HG03469 (cell line): ENCODE measurements around the gene MRPL49.
"Not testable (repeated sequence)": the region's sequence is repeated elsewhere in the genome, so short reads cannot be mapped to it uniquely, and the experiment has no call there.

Source experiments
- ATAC-seq: cut with Tn5 transposase; IDR thresholded peaks from one replicate; pipeline ENCODE4 v1.9.1; 2021; ENCODE audit warnings: mild to moderate bottlenecking, moderate library complexity, moderate number of reproducible peaks; ENCODE audit not compliant: unreplicated experiment

The MRPL49 gene

GRCh38 chr11:65132238-65132987 is 10.3 kb downstream of the MRPL49 start:
- no peak for ATAC-seq

GRCh38 chr11:65132988-65133700 is 11.0 kb downstream of the MRPL49 start:
- no peak for ATAC-seq

GRCh38 chr11:65133724-65134123 is 11.6 kb downstream of the MRPL49 start:
- no peak for ATAC-seq

GRCh38 chr11:65134240-65134951 is 12.3 kb downstream of the MRPL49 start, which contains the start of gene SYVN1:
Gene SYVN1, minus strand, starts transcription at chr11:65134519. Its CDS starts 918 bp downstream, at chr11:65133601.
- peak; percentile 32 for ATAC-seq

GRCh38 chr11:65134952-65135632 is 13.0 kb downstream of the MRPL49 start:
- ATAC-seq, result peak; percentile 44

GRCh38 chr11:65135633-65136145 is 13.6 kb downstream of the MRPL49 start:
- no peak for ATAC-seq

- no peak for ATAC-seq
These were observed 14.5 kb downstream of the MRPL49 start for GRCh38 chr11:65136515-65137096.

- no peak for ATAC-seq
These were observed 19.9 kb downstream of the MRPL49 start for GRCh38 chr11:65141896-65142494.

- ATAC-seq, result no peak
These were observed 25.4 kb downstream of the MRPL49 start for GRCh38 chr11:65147352-65148075.

GRCh38 chr11:65148657-65149056 is 26.5 kb downstream of the MRPL49 start:
- ATAC-seq, result no peak

GRCh38 chr11:65150131-65150508 is 28.0 kb downstream of the MRPL49 start:
- ATAC-seq, result not testable (repeated sequence)

GRCh38 chr11:65150509-65151299 is 28.6 kb downstream of the MRPL49 start:
- ATAC-seq, result no peak

GRCh38 chr11:65151331-65151899 is 29.3 kb downstream of the MRPL49 start:
- no peak for ATAC-seq

GRCh38 chr11:65152122-65152521 is 30.0 kb downstream of the MRPL49 start:
- ATAC-seq, result no peak

- no peak for ATAC-seq
These were observed 34.1 kb downstream of the MRPL49 start for GRCh38 chr11:65156256-65156655.

GRCh38 chr11:65156926-65157325 is 34.8 kb downstream of the MRPL49 start:
- no peak for ATAC-seq

- no peak for ATAC-seq
These were observed 35.2 kb downstream of the MRPL49 start for GRCh38 chr11:65157336-65157735.

GRCh38 chr11:65159012-65159411 is 36.9 kb downstream of the MRPL49 start:
- ATAC-seq, result no peak
